ENCODE measurements around the gene HOXB9. TPM values are rescaled to one million over a fixed set of nuclear protein-coding genes. Genes with fewer than 3 reads are reported as not detected.

HOXB9 gene
- total and polyA plus RNA-seq, 7 experiments from 2014 or later = 0.12 to 0.24 (median 0.16) TPM; not detected in 4

- Mint-ChIP-seq H3K27me3 (peaks cover 82 to 94% (median 87%) of the 10 kb centered on the region in 5 donors), H3K36me3 (peaks cover 0 to 3% (median 0%) of the 10 kb centered on the region in 5 donors), H3K27ac (peak overlapping the region in 1 of 9 donors; percentile 59), H3K4me3 (no peak overlapping the region), H3K9me3 (peaks cover 0 to 3% (median 0%) of the 10 kb centered on the region in 11 donors), H3K4me1 (peaks cover 20 to 32% (median 26%) of the 10 kb centered on the region in 7 donors)
- Histone ChIP-seq H3K27ac (ENCODE audit: low read depth, low read length) (no peak overlapping the region), H3K9me3 (ENCODE audit: control insufficient read depth in 2 of 3, low read length in 3 of 3) (no peaks in the 10 kb centered on the region), H3K36me3 (ENCODE audit: control insufficient read depth in 2 of 3, insufficient read depth in 3 of 3, low read length in 3 of 3) (no peaks in the 10 kb centered on the region), H3K4me1 (ENCODE audit: control insufficient read depth in 2 of 2, insufficient read depth in 2 of 2, low read length in 2 of 2) (peaks cover 18 to 22% of the 10 kb centered on the region in 2 donors), H3K4me3 (ENCODE audit: low read length) (no peak overlapping the region), H3K27me3 (ENCODE audit: control insufficient read depth in 2 of 2, insufficient read depth in 2 of 2, low read length in 2 of 2) (peaks cover 32 to 51% of the 10 kb centered on the region in 2 donors)
- POLR2A ChIA-PET = no interaction called here
- CTCF ChIA-PET = interaction anchor here (1.6 kb wide), 1 partner anchor 27 kb away, joined by 3 read pairs; the partner anchor contains the start of gene HOXB5
- no peak for DNase-seq
- ATAC-seq = no peak
- intact Hi-C loops (cut with micrococcal nuclease) = no loop called here
These were observed 5.6 kb downstream of the HOXB9 start for GRCh38 chr17:48620461-48621139.

- Histone ChIP-seq H3K27ac (ENCODE audit: low read depth, low read length) (no peak overlapping the region), H3K36me3 (ENCODE audit: control insufficient read depth in 2 of 3, insufficient read depth in 3 of 3, low read length in 3 of 3) (no peaks in the 10 kb centered on the region), H3K27me3 (ENCODE audit: control insufficient read depth in 2 of 2, insufficient read depth in 2 of 2, low read length in 2 of 2) (peaks cover 35 to 56% of the 10 kb centered on the region in 2 donors), H3K9me3 (ENCODE audit: control insufficient read depth in 2 of 3, low read length in 3 of 3) (no peaks in the 10 kb centered on the region), H3K4me1 (ENCODE audit: control insufficient read depth in 2 of 2, insufficient read depth in 2 of 2, low read length in 2 of 2) (peaks cover 12 to 15% of the 10 kb centered on the region in 2 donors), H3K4me3 (ENCODE audit: low read length) (no peak overlapping the region)
- POLR2A ChIA-PET = no interaction called here
- Mint-ChIP-seq H3K36me3 (peaks cover 0 to 3% (median 0%) of the 10 kb centered on the region in 5 donors), H3K4me1 (peaks cover 20 to 34% (median 28%) of the 10 kb centered on the region in 7 donors), H3K9me3 (peaks cover 0 to 3% (median 0%) of the 10 kb centered on the region in 11 donors), H3K27me3 (peaks cover 86 to 97% (median 91%) of the 10 kb centered on the region in 5 donors), H3K27ac (peak overlapping the region in 2 of 9 donors; percentile 27 to 76), H3K4me3 (peak overlapping the region in 5 of 10 donors; percentile 12 to 53 (median 23))
- intact Hi-C loops (cut with micrococcal nuclease) = loop anchor here (5.0 to 10.0 kb wide), 4 partner anchors 538 to 1345 kb away; partner anchors contain the start of genes DLX4 (in 1 of the 2), PNPO (in 1 of the 2) and SCRN2 (in 1 of the 2)
- CTCF ChIA-PET = interaction anchor here (1.7 to 2.6 kb wide), 3 partner anchors 31 to 594 kb away, joined by 3 to 7 read pairs (median 6); no protein-coding TSS in a partner anchor
- DNase-seq (no peak), ATAC-seq (no peak)
These were observed 6.2 kb downstream of the HOXB9 start for GRCh38 chr17:48619826-48620449.

GRCh38 chr17:48618256-48618896 is 7.8 kb downstream of the HOXB9 start:
- no peak overlapping the region for H3K4me3 ChIP-seq (ENCODE audit: low read length)
- ATAC-seq (peak; percentile 90), DNase-seq (peak; percentile 62 to 86 (median 74))
- no peaks in the 10 kb centered on the region for H3K36me3 ChIP-seq (ENCODE audit: control insufficient read depth in 2 of 3, insufficient read depth in 3 of 3, low read length in 3 of 3)
- no peaks in the 10 kb centered on the region for H3K9me3 ChIP-seq (ENCODE audit: control insufficient read depth in 2 of 3, low read length in 3 of 3)
- H3K27ac ChIP-seq (ENCODE audit: low read depth, low read length) = no peak overlapping the region
- Mint-ChIP-seq H3K27me3 (peaks cover 90 to 97% (median 92%) of the 10 kb centered on the region in 5 donors), H3K36me3 (peaks cover 0 to 3% (median 0%) of the 10 kb centered on the region in 5 donors), H3K4me1 (peaks cover 26 to 49% (median 36%) of the 10 kb centered on the region in 7 donors), H3K9me3 (peaks cover 0 to 3% (median 0%) of the 10 kb centered on the region in 11 donors), H3K27ac (peak overlapping the region in 3 of 9 donors; percentile 74 to 83 (median 81)), H3K4me3 (peak overlapping the region in 9 of 10 donors; percentile 12 to 53 (median 40))
- H3K27me3 ChIP-seq (ENCODE audit: control insufficient read depth in 2 of 2, insufficient read depth in 2 of 2, low read length in 2 of 2) = peaks cover 35 to 59% of the 10 kb centered on the region in 2 donors
- peaks cover 19 to 23% of the 10 kb centered on the region in 2 donors for H3K4me1 ChIP-seq (ENCODE audit: control insufficient read depth in 2 of 2, insufficient read depth in 2 of 2, low read length in 2 of 2)
- ChIA-PET POLR2A (interaction anchor here (0.6 to 1.0 kb wide), 3 partner anchors 11 to 524 kb away, joined by 3 to 5 read pairs (median 4); no protein-coding TSS in a partner anchor), CTCF (interaction anchor here (0.6 to 2.6 kb wide), 15 partner anchors 9 to 593 kb away, joined by 3 to 7 read pairs (median 4); partner anchors contain the start of gene HOXB5)
- intact Hi-C loops (cut with micrococcal nuclease) = loop anchor here (1.0 to 10.0 kb wide), 8 partner anchors 355 to 1346 kb away; partner anchors contain the start of genes DLX4 (in 1 of the 2), PNPO (in 1 of the 2) and SCRN2 (in 1 of the 2)

DNA sequence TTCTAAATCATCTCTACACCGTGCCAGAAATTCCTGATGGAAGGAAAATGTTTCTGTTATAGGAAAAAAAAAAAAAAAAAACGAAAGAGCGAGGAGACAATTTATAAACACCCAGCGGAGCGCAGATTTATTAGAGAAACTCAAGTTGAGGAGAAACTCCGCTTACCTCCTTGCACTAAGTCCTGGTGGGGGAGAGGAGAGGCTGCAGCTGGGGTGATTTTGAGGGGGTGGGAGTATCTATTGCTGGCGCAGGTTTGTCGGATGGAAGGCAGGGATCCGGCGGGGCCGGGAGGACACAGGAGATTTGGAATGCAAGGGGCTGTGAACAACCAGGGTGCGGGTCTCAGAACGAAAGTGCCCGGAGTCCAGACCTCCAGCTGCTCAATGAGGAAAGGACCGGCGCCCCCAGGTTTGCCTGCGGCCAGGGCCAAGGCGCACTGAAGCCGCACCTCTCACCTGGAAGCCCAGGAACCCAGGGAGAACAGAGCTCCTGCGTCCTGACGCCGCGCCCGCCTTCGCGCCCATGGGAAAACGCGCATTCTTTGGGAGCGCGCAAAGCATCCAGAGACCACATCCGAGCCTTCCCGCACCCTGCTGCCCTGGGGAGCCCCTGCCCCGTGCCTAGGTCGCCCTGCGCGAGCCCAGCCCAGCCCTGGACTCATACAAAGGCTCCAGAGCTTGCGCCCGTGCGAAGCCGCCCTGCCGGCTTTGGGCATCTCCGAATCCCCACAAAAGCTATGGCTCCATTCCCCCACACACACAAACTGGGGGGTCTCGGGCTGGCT is 8.5 kb downstream of the HOXB9 start:
- Mint-ChIP-seq H3K27ac (peak overlapping the region in 3 of 9 donors; percentile 15 to 77 (median 69)), H3K36me3 (peaks cover 0 to 3% (median 0%) of the 10 kb centered on the region in 5 donors), H3K9me3 (peaks cover 0 to 3% (median 0%) of the 10 kb centered on the region in 11 donors), H3K4me3 (peak overlapping the region in 3 of 10 donors; percentile 30 to 49 (median 40)), H3K27me3 (peaks cover 88 to 96% (median 92%) of the 10 kb centered on the region in 5 donors), H3K4me1 (peaks cover 30 to 56% (median 43%) of the 10 kb centered on the region in 7 donors)
- peaks cover 35 to 61% of the 10 kb centered on the region in 2 donors for H3K27me3 ChIP-seq (ENCODE audit: control insufficient read depth in 2 of 2, insufficient read depth in 2 of 2, low read length in 2 of 2)
- CTCF ChIA-PET = interaction anchor here (0.6 to 2.6 kb wide), 13 partner anchors 8 to 1122 kb away, joined by 3 to 7 read pairs (median 4); partner anchors contain the start of gene HOXB5
- no peaks in the 10 kb centered on the region for H3K36me3 ChIP-seq (ENCODE audit: control insufficient read depth in 2 of 3, insufficient read depth in 3 of 3, low read length in 3 of 3)
- POLR2A ChIA-PET = interaction anchor here (0.6 to 1.0 kb wide), 3 partner anchors 10 to 523 kb away, joined by 3 to 5 read pairs (median 4); no protein-coding TSS in a partner anchor
- ATAC-seq (no peak), DNase-seq (no peak)
- H3K4me3 ChIP-seq (ENCODE audit: low read length) = no peak overlapping the region
- H3K4me1 ChIP-seq (ENCODE audit: control insufficient read depth in 2 of 2, insufficient read depth in 2 of 2, low read length in 2 of 2) = peaks cover 19 to 30% of the 10 kb centered on the region in 2 donors
- no peaks in the 10 kb centered on the region for H3K9me3 ChIP-seq (ENCODE audit: control insufficient read depth in 2 of 3, low read length in 3 of 3)
- no peak overlapping the region for H3K27ac ChIP-seq (ENCODE audit: low read depth, low read length)
- intact Hi-C loops (cut with micrococcal nuclease) = loop anchor here (1.0 to 10.0 kb wide), 8 partner anchors 354 to 1347 kb away; partner anchors contain the start of genes DLX4 (in 1 of the 2), PNPO (in 1 of the 2) and SCRN2 (in 1 of the 2)

DNA sequence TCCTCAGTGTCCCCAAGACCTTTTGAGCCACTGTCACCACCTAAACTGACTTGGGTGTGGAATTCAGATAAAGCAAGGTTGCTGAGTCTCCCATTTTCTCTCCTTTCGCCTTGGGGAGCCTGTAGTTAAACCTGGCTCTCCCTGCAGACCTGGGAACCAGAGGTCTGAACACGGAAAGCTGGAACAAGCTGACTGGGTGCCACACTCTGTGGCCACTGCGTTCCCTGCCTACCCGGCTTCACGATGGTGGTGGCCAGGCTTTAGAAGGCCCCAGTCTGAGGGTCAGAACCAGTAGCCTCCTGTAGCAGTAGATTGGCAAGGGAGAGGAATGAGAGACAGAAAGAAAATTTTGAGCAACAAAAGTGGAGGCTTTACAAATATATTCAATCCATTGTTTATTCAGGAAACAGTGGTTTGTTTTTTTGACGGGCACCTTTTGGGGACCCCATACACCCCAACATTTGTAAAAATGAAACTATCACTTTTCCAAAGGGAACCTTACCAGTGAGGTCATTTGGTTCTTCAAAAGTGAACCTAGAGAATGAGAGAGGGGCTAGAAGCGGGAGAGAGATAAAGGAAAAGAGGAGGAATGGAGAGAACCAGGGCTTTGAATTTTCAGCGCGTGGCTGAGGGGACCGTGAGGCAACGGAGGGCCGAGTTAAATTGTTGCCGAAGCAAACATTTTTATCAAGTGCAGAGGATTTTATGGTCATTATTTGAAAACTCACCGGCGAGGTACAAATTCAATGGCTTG is 9.3 kb downstream of the HOXB9 start:
- ChIA-PET CTCF (interaction anchor here (0.8 to 2.6 kb wide), 7 partner anchors 16 to 591 kb away, joined by 3 to 6 read pairs (median 4); no protein-coding TSS in a partner anchor), POLR2A (interaction anchor here (1.0 kb wide), 1 partner anchor 10 kb away, joined by 3 read pairs; no protein-coding TSS in a partner anchor)
- ATAC-seq (no peak), DNase-seq (no peak)
- peak overlapping the region in 7 of 10 donors; percentile 1 to 40 (median 22) for H3K4me3 Mint-ChIP-seq
- peaks cover 36 to 62% (median 48%) of the 10 kb centered on the region in 7 donors for H3K4me1 Mint-ChIP-seq
- peaks cover 0 to 3% (median 0%) of the 10 kb centered on the region in 5 donors for H3K36me3 Mint-ChIP-seq
- H3K4me1 ChIP-seq (ENCODE audit: control insufficient read depth in 2 of 2, insufficient read depth in 2 of 2, low read length in 2 of 2) = peaks cover 27 to 36% of the 10 kb centered on the region in 2 donors
- no peaks in the 10 kb centered on the region for H3K9me3 ChIP-seq (ENCODE audit: control insufficient read depth in 2 of 3, low read length in 3 of 3)
- no peaks in the 10 kb centered on the region for H3K36me3 ChIP-seq (ENCODE audit: control insufficient read depth in 2 of 3, insufficient read depth in 3 of 3, low read length in 3 of 3)
- no peak overlapping the region for H3K27ac ChIP-seq (ENCODE audit: low read depth, low read length)
- H3K27me3 ChIP-seq (ENCODE audit: control insufficient read depth in 2 of 2, insufficient read depth in 2 of 2, low read length in 2 of 2) = peaks cover 35 to 61% of the 10 kb centered on the region in 2 donors
- intact Hi-C loops (cut with micrococcal nuclease) = loop anchor here (5.0 to 10.0 kb wide), 4 partner anchors 535 to 1348 kb away; partner anchors contain the start of genes DLX4 (in 1 of the 2), PNPO (in 1 of the 2) and SCRN2 (in 1 of the 2)
- H3K27me3 Mint-ChIP-seq = peaks cover 86 to 93% (median 90%) of the 10 kb centered on the region in 5 donors
- H3K4me3 ChIP-seq (ENCODE audit: low read length) = no peak overlapping the region
- H3K9me3 Mint-ChIP-seq = peaks cover 0 to 3% (median 0%) of the 10 kb centered on the region in 11 donors
- peak overlapping the region in 5 of 9 donors; percentile 15 to 77 (median 50) for H3K27ac Mint-ChIP-seq

All from naive thymus-derived CD4-positive, alpha-beta T cell (primary cell).